ENCODE measurements around the gene DHCR7. TPM values are rescaled to one million over a fixed set of nuclear protein-coding genes. Genes with fewer than 3 reads are reported as not detected.

Gene DHCR7
- total and polyA plus RNA-seq, 5 donors: 28.7 to 73.5 (median 58.9) TPM

DNA sequence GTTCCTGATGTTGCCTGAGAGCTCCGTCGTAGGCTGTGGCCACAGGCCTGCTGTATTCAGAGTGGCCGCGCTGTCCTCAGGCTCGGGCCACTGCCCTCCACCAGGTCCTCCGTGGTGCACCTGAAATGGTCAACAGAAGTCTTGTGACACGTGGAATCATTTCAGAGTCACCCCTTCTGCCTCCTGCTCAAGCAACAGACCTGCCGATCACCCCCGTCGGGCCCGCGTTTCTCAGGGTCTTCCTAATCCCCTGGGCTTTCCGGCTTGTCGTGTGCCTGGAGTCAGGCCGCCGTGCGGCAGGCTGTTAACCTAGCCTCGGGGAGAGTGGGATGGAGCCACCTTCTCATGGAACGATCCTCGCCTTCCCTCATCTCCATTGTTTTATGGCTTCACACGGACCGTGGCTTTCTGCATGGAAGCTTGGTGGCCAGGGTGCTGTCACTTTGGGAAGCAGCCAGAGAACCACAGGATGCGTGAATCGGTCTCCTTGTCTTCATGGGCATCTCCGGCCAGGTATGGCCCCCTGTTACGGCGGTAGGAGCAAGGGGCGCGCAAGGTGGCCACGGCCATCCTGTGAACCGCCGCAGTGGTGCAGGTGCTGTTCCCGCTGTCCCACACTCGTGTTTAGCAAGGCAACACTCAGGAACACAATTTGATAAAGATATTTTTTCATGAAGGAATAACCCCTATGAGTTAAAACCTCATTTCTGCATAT is 28.9 kb upstream of the DHCR7 start:
- no peak for DNase-seq
- ATAC-seq: no peak
- H3K4me3 ChIP-seq (ENCODE audit: low read length): no peak overlapping the region
- no peak overlapping the region for H3K27ac ChIP-seq (ENCODE audit: low read length)
- no peaks in the 10 kb centered on the region for H3K9me3 ChIP-seq (ENCODE audit: control insufficient read depth, low read length)
- no peaks in the 10 kb centered on the region for H3K4me1 ChIP-seq (ENCODE audit: control insufficient read depth, insufficient read depth, low read length)
- H3K27me3 ChIP-seq (ENCODE audit: control insufficient read depth, insufficient read depth): no peaks in the 10 kb centered on the region
- intact Hi-C loops (cut with DNase I): no loop called here
- 91% methylated on average over 34 of the region's 34 CpGs for WGBS

DNA sequence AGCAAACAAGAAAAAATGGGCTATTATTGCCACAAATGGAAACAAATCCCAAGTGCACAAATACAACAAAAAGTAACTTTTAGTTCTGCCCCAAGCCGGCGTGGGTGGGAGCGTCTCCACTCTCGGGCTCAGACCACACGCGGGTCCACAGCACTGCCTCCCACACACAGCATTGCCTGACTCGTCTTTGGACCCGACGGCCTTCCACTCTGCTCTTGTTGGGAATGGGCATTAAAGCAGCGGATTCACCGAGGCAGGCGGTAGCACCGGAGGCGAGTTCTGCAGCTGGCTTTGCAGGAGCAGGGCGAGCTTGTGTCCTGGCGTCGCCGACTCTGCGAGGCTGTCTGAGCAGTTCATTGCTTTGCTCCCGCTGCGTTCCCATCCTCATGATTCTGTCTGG is 27.8 kb upstream of the DHCR7 start:
- ATAC-seq (no peak), DNase-seq (no peak)
- no peak overlapping the region for H3K4me3 ChIP-seq (ENCODE audit: low read length)
- WGBS: 95% methylated on average over 21 of the region's 21 CpGs
- H3K4me1 ChIP-seq (ENCODE audit: control insufficient read depth, insufficient read depth, low read length): no peaks in the 10 kb centered on the region
- H3K9me3 ChIP-seq (ENCODE audit: control insufficient read depth, low read length): no peaks in the 10 kb centered on the region
- intact Hi-C loops (cut with DNase I): no loop called here
- H3K27ac ChIP-seq (ENCODE audit: low read length): no peak overlapping the region
- H3K27me3 ChIP-seq (ENCODE audit: control insufficient read depth, insufficient read depth): no peaks in the 10 kb centered on the region

DNA sequence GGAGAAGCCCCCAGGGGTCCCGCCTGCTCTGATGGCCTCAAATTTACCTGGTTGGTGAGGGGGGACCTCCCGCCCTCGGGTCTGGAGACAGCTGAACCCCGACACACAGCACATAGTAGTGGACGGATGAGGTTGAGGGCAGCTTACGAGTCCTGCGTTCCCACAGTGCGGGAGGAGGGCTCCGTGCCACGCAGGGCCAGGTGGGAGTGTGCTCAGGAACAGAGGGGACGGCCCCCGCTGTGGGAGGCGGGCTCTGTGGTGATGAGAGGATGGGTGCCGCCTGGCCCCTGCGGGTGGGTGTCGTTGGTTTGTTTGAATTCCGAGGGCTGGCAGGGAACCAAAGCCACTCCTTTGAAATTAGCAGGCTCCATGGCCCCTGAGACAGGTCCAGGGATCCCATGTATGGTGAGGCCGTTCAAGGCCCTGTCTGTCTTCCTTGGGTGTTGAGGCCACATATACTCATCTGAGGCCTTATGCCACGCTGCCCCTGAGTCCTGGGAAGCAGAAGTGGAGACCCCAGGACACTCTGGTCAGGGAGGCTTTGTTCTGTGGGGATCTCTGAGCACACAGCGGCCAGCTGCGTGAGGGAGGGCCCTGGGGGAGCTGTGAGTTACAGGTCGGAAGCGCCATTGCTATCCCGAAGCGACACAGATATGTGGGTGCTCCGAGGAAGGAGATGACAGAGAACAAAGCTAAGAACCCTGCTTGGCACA is 26.7 kb upstream of the DHCR7 start:
- intact Hi-C loops (cut with DNase I): no loop called here
- DNase-seq: no peak

DNA sequence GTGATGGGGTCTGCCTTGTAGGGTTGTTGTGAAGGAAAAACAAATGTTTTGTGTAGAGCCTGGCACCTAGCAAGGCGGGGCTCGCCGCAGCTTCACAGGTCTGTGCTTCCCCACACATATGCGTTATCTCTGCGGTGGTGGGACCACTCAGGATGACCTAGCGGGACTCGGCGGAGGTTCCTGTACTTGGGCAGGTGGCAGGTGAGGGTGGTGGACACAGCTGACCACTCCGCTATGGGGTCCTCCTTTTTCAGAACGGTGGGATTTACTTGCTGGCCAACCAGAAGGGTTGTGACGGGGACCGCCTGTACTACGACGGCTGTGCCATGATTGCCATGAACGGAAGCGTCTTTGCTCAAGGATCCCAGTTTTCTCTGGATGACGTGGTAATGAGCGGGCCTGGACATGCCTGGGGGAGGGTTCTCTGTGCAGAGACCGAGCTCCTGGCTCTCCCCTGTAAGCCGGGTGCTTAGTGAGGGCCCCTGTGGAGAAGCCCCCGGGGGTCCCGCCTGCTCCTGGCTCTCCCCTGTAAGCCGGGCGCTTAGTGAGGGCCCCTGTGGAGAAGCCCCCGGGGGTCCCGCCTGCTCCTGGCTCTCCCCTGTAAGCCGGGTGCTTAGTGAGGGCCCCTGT is 26.1 kb upstream of the DHCR7 start:
- H3K27me3 ChIP-seq (ENCODE audit: control insufficient read depth, insufficient read depth): no peaks in the 10 kb centered on the region
- intact Hi-C loops (cut with DNase I): no loop called here
- no peak for ATAC-seq
- WGBS: 96% methylated on average over 27 of the region's 27 CpGs
- H3K4me1 ChIP-seq (ENCODE audit: control insufficient read depth, insufficient read depth, low read length): no peaks in the 10 kb centered on the region
- no peak overlapping the region for H3K27ac ChIP-seq (ENCODE audit: low read length)
- no peaks in the 10 kb centered on the region for H3K9me3 ChIP-seq (ENCODE audit: control insufficient read depth, low read length)
- DNase-seq: no peak
- no peak overlapping the region for H3K4me3 ChIP-seq (ENCODE audit: low read length)

More for the DNA sequence above, 26.7 kb upstream of the DHCR7 start:
- no peak overlapping the region for H3K27ac ChIP-seq (ENCODE audit: low read length)
- H3K9me3 ChIP-seq (ENCODE audit: control insufficient read depth, low read length): no peaks in the 10 kb centered on the region
- ATAC-seq: no peak
- H3K4me3 ChIP-seq (ENCODE audit: low read length): no peak overlapping the region
- no peaks in the 10 kb centered on the region for H3K4me1 ChIP-seq (ENCODE audit: control insufficient read depth, insufficient read depth, low read length)
- H3K27me3 ChIP-seq (ENCODE audit: control insufficient read depth, insufficient read depth): no peaks in the 10 kb centered on the region
- WGBS: 90% methylated on average over 26 of the region's 26 CpGs

DNA sequence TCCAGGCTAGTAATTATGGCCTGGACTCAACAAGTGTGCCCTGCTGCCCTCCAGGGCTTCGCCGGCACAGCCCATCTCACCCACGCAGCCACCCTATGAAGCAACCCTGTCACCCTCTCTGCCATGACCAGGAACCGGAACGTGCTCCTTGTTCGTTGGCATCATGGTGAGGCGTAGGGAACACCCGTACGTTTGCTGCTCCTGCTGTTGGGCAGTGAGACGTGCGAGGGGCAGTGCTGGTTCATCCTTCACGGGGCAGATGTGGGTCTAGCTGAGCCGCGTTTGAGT is 25.5 kb upstream of the DHCR7 start:
- no peaks in the 10 kb centered on the region for H3K27me3 ChIP-seq (ENCODE audit: control insufficient read depth, insufficient read depth)
- DNase-seq (no peak), ATAC-seq (no peak)
- no peak overlapping the region for H3K27ac ChIP-seq (ENCODE audit: low read length)
- intact Hi-C loops (cut with DNase I): no loop called here
- no peaks in the 10 kb centered on the region for H3K9me3 ChIP-seq (ENCODE audit: control insufficient read depth, low read length)
- no peaks in the 10 kb centered on the region for H3K4me1 ChIP-seq (ENCODE audit: control insufficient read depth, insufficient read depth, low read length)
- no peak overlapping the region for H3K4me3 ChIP-seq (ENCODE audit: low read length)
- WGBS: 97% methylated on average over 14 of the region's 14 CpGs

DNA sequence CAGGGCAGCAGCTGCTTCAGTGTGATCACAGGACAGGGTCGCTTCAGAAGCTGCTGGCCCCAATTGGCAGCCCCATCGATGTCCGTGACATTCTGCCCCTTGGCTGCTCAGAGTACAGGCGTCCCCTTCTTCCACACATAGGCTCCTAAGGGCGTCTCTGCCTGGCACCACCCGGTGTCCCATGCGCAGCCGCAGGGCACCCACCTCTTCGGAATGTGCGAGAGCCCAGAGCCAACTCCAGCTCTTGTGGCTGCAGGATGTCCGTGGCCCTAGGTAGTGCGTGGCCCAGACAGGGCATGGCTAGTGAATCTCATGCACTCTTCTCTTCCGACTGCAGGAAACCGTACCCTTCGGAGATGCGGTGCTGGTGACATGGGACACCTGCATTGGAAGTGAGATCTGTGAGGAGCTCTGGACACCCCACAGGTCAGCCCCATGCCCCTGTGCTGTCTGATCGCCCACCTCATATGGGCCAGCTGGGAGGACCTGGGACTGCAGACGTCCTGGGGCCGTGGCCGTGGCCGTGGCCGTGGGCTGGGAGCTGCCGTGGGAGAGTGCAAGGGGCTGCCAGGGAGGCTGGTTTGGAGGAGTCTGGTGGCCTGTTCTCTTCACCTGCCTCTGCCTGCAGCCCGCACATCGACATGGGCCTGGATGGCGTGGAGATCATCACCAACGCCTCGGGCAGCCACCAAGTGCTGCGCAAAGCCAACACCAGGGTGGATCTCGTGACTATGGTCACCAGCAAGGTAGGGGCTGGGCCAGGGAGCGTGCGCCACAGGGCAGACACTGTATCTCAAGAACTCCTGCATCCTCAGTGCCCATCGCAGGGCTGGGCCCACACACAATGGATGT is 25.0 kb upstream of the DHCR7 start:
- DNase-seq (no peak), ATAC-seq (peak in 1 of 2 donors; percentile 14)
- Histone ChIP-seq H3K4me3 (ENCODE audit: low read length) (no peak overlapping the region), H3K27me3 (ENCODE audit: control insufficient read depth, insufficient read depth) (no peaks in the 10 kb centered on the region), H3K9me3 (ENCODE audit: control insufficient read depth, low read length) (no peaks in the 10 kb centered on the region), H3K27ac (ENCODE audit: low read length) (no peak overlapping the region), H3K4me1 (ENCODE audit: control insufficient read depth, insufficient read depth, low read length) (no peaks in the 10 kb centered on the region)
- 93% methylated on average over 33 of the region's 33 CpGs for WGBS
- intact Hi-C loops (cut with DNase I): no loop called here

DNA sequence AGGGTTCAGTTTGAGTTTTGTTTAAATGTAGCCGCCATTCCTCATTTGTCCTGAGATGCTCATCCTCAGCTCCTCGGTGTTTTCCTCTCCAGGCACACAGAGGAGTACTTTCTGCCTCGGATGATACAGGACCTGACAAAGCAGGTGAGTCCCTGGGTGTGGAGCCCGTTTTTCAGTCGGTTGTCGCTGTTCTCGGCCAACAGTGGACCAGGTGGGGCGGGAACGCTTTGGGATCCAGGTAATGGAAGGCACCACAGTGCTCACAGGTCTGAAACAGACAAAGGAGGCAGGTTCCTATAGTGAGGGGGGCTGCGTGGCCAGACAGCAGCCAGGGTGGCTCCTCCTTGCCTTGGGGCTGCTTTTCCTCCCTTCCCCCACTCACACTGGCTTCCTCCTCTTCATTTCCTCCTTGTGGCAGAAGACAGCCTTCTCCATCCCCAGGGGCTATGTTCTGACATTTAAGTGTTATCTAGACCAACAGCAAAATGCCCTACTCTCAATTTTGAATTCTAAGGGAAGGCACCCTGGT is 24.2 kb upstream of the DHCR7 start:
- Histone ChIP-seq H3K27me3 (ENCODE audit: control insufficient read depth, insufficient read depth) (no peaks in the 10 kb centered on the region), H3K9me3 (ENCODE audit: control insufficient read depth, low read length) (no peaks in the 10 kb centered on the region), H3K4me3 (ENCODE audit: low read length) (no peak overlapping the region), H3K27ac (ENCODE audit: low read length) (no peak overlapping the region), H3K4me1 (ENCODE audit: control insufficient read depth, insufficient read depth, low read length) (no peaks in the 10 kb centered on the region)
- 93% methylated on average over 10 of the region's 10 CpGs for WGBS
- DNase-seq: no peak
- intact Hi-C loops (cut with DNase I): no loop called here
- ATAC-seq: no peak

DNA sequence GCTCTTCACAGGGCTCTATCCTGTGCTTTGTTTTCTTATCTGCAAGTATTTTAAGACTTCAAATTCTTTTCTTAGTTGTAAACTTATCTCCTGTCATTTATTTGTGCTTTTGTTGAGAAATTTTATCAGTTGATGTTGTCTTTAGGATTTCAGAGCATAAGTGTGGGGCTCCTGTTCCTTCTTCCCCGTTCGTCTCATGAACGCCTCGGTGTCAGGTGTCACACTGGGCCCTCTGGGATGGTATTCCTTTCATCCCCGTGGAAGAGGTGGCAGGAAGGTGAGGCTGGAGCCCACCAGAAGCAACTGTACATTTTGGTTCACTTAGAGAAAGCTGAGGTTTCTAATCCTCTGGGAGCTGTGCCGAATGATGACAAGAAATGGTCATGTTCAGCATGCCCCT is 22.8 kb upstream of the DHCR7 start:
- DNase-seq (no peak), ATAC-seq (no peak)
- no peaks in the 10 kb centered on the region for H3K27me3 ChIP-seq (ENCODE audit: control insufficient read depth, insufficient read depth)
- 63% methylated on average over 6 of the region's 6 CpGs for WGBS
- H3K4me1 ChIP-seq (ENCODE audit: control insufficient read depth, insufficient read depth, low read length): no peaks in the 10 kb centered on the region
- H3K9me3 ChIP-seq (ENCODE audit: control insufficient read depth, low read length): no peaks in the 10 kb centered on the region
- no peak overlapping the region for H3K27ac ChIP-seq (ENCODE audit: low read length)
- intact Hi-C loops (cut with DNase I): no loop called here
- H3K4me3 ChIP-seq (ENCODE audit: low read length): no peak overlapping the region

DNA sequence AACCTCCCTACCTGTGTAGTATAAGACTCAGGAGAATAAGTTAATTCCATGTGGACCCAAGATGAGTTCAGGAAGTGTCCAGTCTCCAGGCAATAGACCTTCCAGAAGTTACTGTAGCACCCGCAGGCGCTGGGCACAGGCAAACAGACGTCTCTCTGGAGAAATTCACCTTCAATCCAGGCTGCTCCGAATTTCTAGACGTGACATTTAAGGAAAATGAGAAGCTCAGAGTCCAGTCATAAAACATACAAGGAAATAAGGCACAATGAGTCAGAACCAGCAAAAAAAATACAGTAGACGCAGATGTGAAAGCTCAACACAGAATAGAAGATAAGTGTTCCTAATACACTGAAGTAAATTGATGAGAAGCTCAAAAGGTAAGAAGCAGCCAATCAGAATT is 19.0 kb upstream of the DHCR7 start:
- Histone ChIP-seq H3K4me3 (ENCODE audit: low read length) (no peak overlapping the region), H3K27ac (ENCODE audit: low read length) (no peak overlapping the region), H3K27me3 (ENCODE audit: control insufficient read depth, insufficient read depth) (no peaks in the 10 kb centered on the region), H3K9me3 (ENCODE audit: control insufficient read depth, low read length) (no peaks in the 10 kb centered on the region), H3K4me1 (ENCODE audit: control insufficient read depth, insufficient read depth, low read length) (no peaks in the 10 kb centered on the region)
- DNase-seq (no peak), ATAC-seq (no peak)
- intact Hi-C loops (cut with DNase I): no loop called here
- WGBS: 96% methylated on average over 6 of the region's 6 CpGs

DNA sequence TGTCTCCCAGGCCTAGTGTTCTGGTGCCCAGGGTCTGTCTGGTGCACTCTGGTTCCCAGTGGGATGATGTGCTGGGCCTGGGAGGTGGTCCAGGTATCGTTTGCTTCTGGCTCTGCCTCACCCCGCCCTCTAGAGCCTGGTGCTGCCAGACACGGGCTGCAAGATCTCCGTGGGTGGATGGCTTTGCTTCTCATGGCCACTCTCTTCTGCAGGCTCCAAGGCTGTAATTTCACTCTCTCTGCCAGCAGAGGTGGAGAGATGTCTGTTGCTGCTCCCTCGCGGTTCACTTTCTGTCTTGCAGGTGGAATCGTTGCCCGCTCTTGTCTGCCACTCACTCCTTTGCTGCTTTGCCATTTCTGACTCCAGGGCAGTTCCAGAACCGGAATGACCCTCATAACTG is 18.2 kb upstream of the DHCR7 start:
- no peak overlapping the region for H3K27ac ChIP-seq (ENCODE audit: low read length)
- H3K4me1 ChIP-seq (ENCODE audit: control insufficient read depth, insufficient read depth, low read length): no peaks in the 10 kb centered on the region
- H3K9me3 ChIP-seq (ENCODE audit: control insufficient read depth, low read length): no peaks in the 10 kb centered on the region
- DNase-seq (no peak), ATAC-seq (peak in 1 of 2 donors; percentile 26)
- no peaks in the 10 kb centered on the region for H3K27me3 ChIP-seq (ENCODE audit: control insufficient read depth, insufficient read depth)
- intact Hi-C loops (cut with DNase I): no loop called here
- no peak overlapping the region for H3K4me3 ChIP-seq (ENCODE audit: low read length)
- 87% methylated on average over 9 of the region's 9 CpGs for WGBS

DNA sequence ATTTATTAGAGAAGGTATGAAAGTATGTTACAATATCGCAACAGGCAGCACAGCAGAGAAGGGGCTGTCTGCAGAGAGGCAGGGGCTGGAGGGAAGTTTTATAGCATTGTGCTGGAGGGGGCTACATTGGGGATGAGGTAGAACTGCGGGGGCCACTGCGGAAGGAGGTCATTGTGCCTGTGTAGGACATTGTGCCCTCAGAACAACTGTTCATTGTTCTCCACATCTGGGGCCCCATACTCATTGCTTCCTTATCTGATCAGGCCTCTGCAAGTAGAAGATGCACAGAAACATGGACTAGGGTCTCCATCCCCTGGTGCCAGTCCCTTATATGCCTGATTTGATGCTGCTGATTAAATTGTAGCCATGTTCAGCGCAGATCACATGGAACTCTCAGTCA is 16.9 kb upstream of the DHCR7 start:
- Histone ChIP-seq H3K4me3 (ENCODE audit: low read length) (no peak overlapping the region), H3K4me1 (ENCODE audit: control insufficient read depth, insufficient read depth, low read length) (no peaks in the 10 kb centered on the region), H3K27me3 (ENCODE audit: control insufficient read depth, insufficient read depth) (no peaks in the 10 kb centered on the region), H3K9me3 (ENCODE audit: control insufficient read depth, low read length) (no peaks in the 10 kb centered on the region), H3K27ac (ENCODE audit: low read length) (no peak overlapping the region)
- intact Hi-C loops (cut with DNase I): no loop called here
- DNase-seq: no peak
- 97% methylated on average over 4 of the region's 4 CpGs for WGBS
- ATAC-seq: no peak
